ENCODE data around the gene CBY2. TPM values are rescaled to one million over a fixed set of nuclear protein-coding genes. Genes with fewer than 3 reads are reported as not detected.
A peak's percentile ranks its signal among the peaks of the same experiment; 100 is the strongest.

Gene CBY2
- total and polyA plus RNA-seq, 2 of the 4 experiments (the other 2 are of a cell fraction), result not detected

- H3K36me3 ChIP-seq (ENCODE audit: control insufficient read depth, insufficient read depth, low read length), result no peaks in the 10 kb centered on the region
- whole genome bisulfite sequencing, 2 experiments (ENCODE audit: extremely low coverage in 2 of 2, insufficient read length in 1 of 2), result 14% methylated on average over 2 of the region's 3 CpGs; no CpG with 5 or more reads in 1 of the 2 experiments
- dilution Hi-C loops (cut with HindIII; ENCODE audit: low sequenced_read_pairs, unreplicated experiment), result no loop called here
- H3K27ac ChIP-seq (ENCODE audit: insufficient read depth, low read length), result no peak overlapping the region
- H2AK9ac ChIP-seq (replicated peaks; ENCODE audit: low read depth, low read length, poor library complexity), result no peak overlapping the region
- no peak overlapping the region for H3K4ac ChIP-seq (ENCODE audit: low read depth, low read length)
- H3K79me1 ChIP-seq (ENCODE audit: low read depth in 1 of 2, low read length in 2 of 2), result no peaks in the 10 kb centered on the region
- H2AK5ac ChIP-seq (ENCODE audit: low read depth, low read length), result no peak overlapping the region
- intact Hi-C loops (cut with micrococcal nuclease), result no loop called here
- H3K4me2 ChIP-seq (ENCODE audit: low read depth, low read length), result no peak overlapping the region
- ChIA-PET POLR2A (ENCODE audit: unreplicated experiment) (no interaction called here), CTCF (no interaction called here)
- H3K9me1 ChIP-seq (ENCODE audit: insufficient read depth, low read length), result no peaks in the 10 kb centered on the region
- H2BK20ac ChIP-seq (ENCODE audit: low read depth, low read length), result no peak overlapping the region
- H2BK15ac ChIP-seq (ENCODE audit: low read depth, low read length), result no peak overlapping the region
- TF ChIP-seq CEBPB (IDR thresholded peaks at IDR 0.05; ENCODE audit: low read depth, low read length) (peak; percentile 61), SMC3 (IDR thresholded peaks at IDR 0.05; ENCODE audit: low read depth, low read length) (no peak)
- H3K14ac ChIP-seq (replicated peaks; ENCODE audit: low read depth, low read length), result no peak overlapping the region
- in situ Hi-C loops (cut with MboI; ENCODE audit: low sequenced_read_pairs), result no loop called here
- H3K9ac ChIP-seq (ENCODE audit: low read depth, low read length), result no peak overlapping the region
- H4K8ac ChIP-seq (ENCODE audit: low read depth in 2 of 2, low read length in 2 of 2), result no peak overlapping the region
- no peaks in the 10 kb centered on the region for H3K9me3 ChIP-seq (ENCODE audit: control insufficient read depth, insufficient read depth, low read length)
- H3K27me3 ChIP-seq (ENCODE audit: control insufficient read depth, insufficient read depth, low read length), result peaks cover 7% of the 10 kb centered on the region
- H3K56ac ChIP-seq (ENCODE audit: extremely low read depth, insufficient read depth, low read length), result no peak overlapping the region
- H3K23ac ChIP-seq (ENCODE audit: low read depth, low read length), result no peak overlapping the region
- no peak overlapping the region for H4K5ac ChIP-seq (ENCODE audit: low read depth, low read length)
- DNase-seq (no peak), ATAC-seq (ENCODE audit: low read depth) (no peak)
- no peak overlapping the region for H2BK120ac ChIP-seq (ENCODE audit: low read depth, low read length)
- no peak overlapping the region for H2BK5ac ChIP-seq (ENCODE audit: low read depth, low read length, poor library complexity, severe bottlenecking)
- no peaks in the 10 kb centered on the region for H3K4me1 ChIP-seq (ENCODE audit: control insufficient read depth, insufficient read depth, low read length)
- BruUV-seq (replicated peaks), result no TSS peak
- no peaks in the 10 kb centered on the region for H4K20me1 ChIP-seq (ENCODE audit: insufficient read depth, low read length)
- no peak overlapping the region for H3K4me3 ChIP-seq (ENCODE audit: insufficient read depth, low read depth, low read length)
- H2AFZ ChIP-seq (replicated peaks; ENCODE audit: low read length, poor library complexity), result no peak overlapping the region
- no peak overlapping the region for H4K91ac ChIP-seq (ENCODE audit: insufficient read depth, low read depth, low read length)
- no peak overlapping the region for H3K18ac ChIP-seq (ENCODE audit: low read depth, low read length)
These were observed 810 bp downstream of the CBY2 start for GRCh38 chr13:45702869-45703391.

Data from IMR-90 (cell line).